B cell (primary cell): ENCODE results near the gene CCM2. TPM values are rescaled to one million over a fixed set of nuclear protein-coding genes. Genes with fewer than 3 reads are reported as not detected.

Experiments used
- ATAC-seq: fragments of 200-7000 bp; cut with Tn5 transposase; one replicate; pipeline ENCODE4 v1.10.0; 2021; ENCODE audit warnings: low read depth, mild to moderate bottlenecking, moderate number of reproducible peaks, moderate library complexity
- CTCF ChIA-PET: fragments of 350-600 bp; sonication (Branson Sonifier 250); formaldehyde crosslinking; loops from one replicate; lab custom pipeline; 2021; ENCODE audit warnings: antibody characterized with exemption, inconsistent platforms; lab: Charles Lee
- POLR2A ChIA-PET: fragments of 350-600 bp; sonication (Branson Sonifier 250); formaldehyde crosslinking; loops from one replicate; lab custom pipeline; 2021; ENCODE audit warnings: antibody characterized with exemption; lab: Charles Lee
- DNase-seq: peaks from one replicate; pipeline ENCODE4 v3.0.0; 2013
- H2AFZ ChIP-seq: 2 replicates; pipeline ENCODE4 v1.6.1; 2012; ENCODE audit warnings: mild to moderate bottlenecking, low read depth, low read length; ENCODE audit not compliant: insufficient read depth, poor library complexity, severe bottlenecking
- H3K27ac ChIP-seq, 2 donors: 1 replicate in 1 of 2; 2 replicates in 1 of 2; pipeline ENCODE4 v1.5.1; 2012 to 2013; ENCODE audit warnings: low read length in 2 of 2, mild to moderate bottlenecking in 2 of 2, moderate library complexity in 1 of 2
- H3K27me3 ChIP-seq, 4 experiments: fragments of 200-600 bp in 1 of 4; sonication (generic) in 1 of 4; replicated peaks in 1 of 4; 1 replicate in 2 of 4; 2 replicates in 2 of 4; pipeline versions ENCODE4 v1.6.1 to v1.7.0; 2013 to 2016; ENCODE audit warnings: low read length in 3 of 4, mild to moderate bottlenecking in 2 of 4, mixed read lengths in 1 of 4, moderate library complexity in 1 of 4; ENCODE audit not compliant: insufficient read depth in 4 of 4, control insufficient read depth in 3 of 4; ENCODE audit errors: control extremely low read depth in 1 of 4
- H3K36me3 ChIP-seq, 2 experiments: replicated peaks in 1 of 2; 1 replicate in 1 of 2; 2 replicates in 1 of 2; pipeline versions ENCODE4 v1.6.1 to v1.7.1; 2013; ENCODE audit warnings: low read length in 1 of 2; ENCODE audit not compliant: insufficient read depth in 2 of 2, control insufficient read depth in 1 of 2; ENCODE audit errors: control extremely low read depth in 1 of 2, extremely low read depth in 1 of 2
- H3K4me1 ChIP-seq, 2 donors: fragments of 200-600 bp in 1 of 2; sonication (generic) in 1 of 2; 1 replicate in 1 of 2; 2 replicates in 1 of 2; pipeline versions ENCODE4 v1.5.1 to v1.6.1; 2013 to 2017; ENCODE audit warnings: low read length in 2 of 2; ENCODE audit not compliant: control insufficient read depth in 2 of 2, insufficient read depth in 2 of 2
- H3K4me2 ChIP-seq: replicated peaks from 2 replicates; pipeline ENCODE3; 2012; ENCODE audit warnings: mild to moderate bottlenecking, low read depth, low read length; ENCODE audit not compliant: poor library complexity, severe bottlenecking
- H3K4me3 ChIP-seq, 5 experiments: fragments of 200-600 bp in 1 of 5; sonication (generic) in 1 of 5; 1 replicate in 3 of 5; 2 replicates in 2 of 5; pipeline versions ENCODE4 v1.5.1 to v1.7.0; 2011 to 2016; ENCODE audit warnings: low read length in 4 of 5, mild to moderate bottlenecking in 4 of 5, low read depth in 2 of 5, control low read depth in 1 of 5, moderate library complexity in 1 of 5; ENCODE audit not compliant: insufficient read depth in 1 of 5; ENCODE audit errors: control extremely low read depth in 1 of 5, extremely low read depth in 1 of 5
- H3K79me2 ChIP-seq: fragments of 200-600 bp; sonication (generic); one replicate; pipeline ENCODE4 v1.6.0; 2016; ENCODE audit warnings: low read length; ENCODE audit not compliant: control insufficient read depth, insufficient read depth
- H3K9ac ChIP-seq: fragments of 200-600 bp; sonication (generic); 2 replicates; pipeline ENCODE4 v1.6.1; 2017; ENCODE audit warnings: mild to moderate bottlenecking, low read length, moderate library complexity
- H3K9me3 ChIP-seq, 3 donors: one replicate each; pipeline versions ENCODE4 v1.6.1 to v1.7.1; 2013; ENCODE audit warnings: low read length in 2 of 3; ENCODE audit not compliant: control insufficient read depth in 2 of 3, insufficient read depth in 1 of 3; ENCODE audit errors: control extremely low read depth in 1 of 3
- H4K20me1 ChIP-seq: 2 replicates; pipeline ENCODE4 v1.6.0; 2012; ENCODE audit warnings: mild to moderate bottlenecking, low read length; ENCODE audit not compliant: insufficient read depth, control insufficient read depth, poor library complexity, severe bottlenecking
- H3K27ac Mint-ChIP-seq: one replicate; pipeline ENCODE4 v1.8.0; 2021; ENCODE audit warnings: mixed read lengths
- H3K27me3 Mint-ChIP-seq: one replicate; pipeline ENCODE4 v1.8.0; 2021; ENCODE audit warnings: mixed read lengths
- H3K4me1 Mint-ChIP-seq: one replicate; pipeline ENCODE4 v1.8.0; 2021; ENCODE audit warnings: mixed read lengths
- H3K4me3 Mint-ChIP-seq: one replicate; pipeline ENCODE4 v1.8.0; 2021; ENCODE audit warnings: mixed read lengths
- H3K9me3 Mint-ChIP-seq: one replicate; pipeline ENCODE4 v1.8.0; 2022; ENCODE audit warnings: mixed read lengths; ENCODE audit not compliant: insufficient read depth
- CTCF ChIP-seq: fragments of 200-600 bp; IDR thresholded peaks from one replicate; pipeline ENCODE4 v1.8.0; 2022; ENCODE audit warnings: antibody characterized with exemption, mild to moderate bottlenecking
- EZH2 ChIP-seq: IDR thresholded peaks from 2 replicates; pipeline ENCODE4 v1.6.1; 2012; ENCODE audit warnings: borderline replicate concordance, low read depth, mild to moderate bottlenecking, moderate library complexity, low read length; ENCODE audit not compliant: insufficient read depth, poor library complexity, severe bottlenecking
- WGBS: methylation state at CpG from one replicate; pipeline ENCODE4 v1.1.5; 2013; ENCODE audit warnings: missing lambda C conversion rate; ENCODE audit not compliant: insufficient coverage; 5-methylcytosine and 5-hydroxymethylcytosine counted together
- intact Hi-C: fragments of 100-400 bp; cut with micrococcal nuclease; formaldehyde crosslinking; loops from one replicate; pipeline ENCODE4 v1.10.0; 2022
- polyA plus RNA-seq: library from polyadenylated mRNA; depleted of rRNA; stranded (reverse); fragments of >200 nt; gene quantifications from 2 replicates; pipeline ENCODE4 v1.2.3, GENCODE V29; 2012
- total RNA-seq, 2 donors: library from RNA; stranded (reverse); fragments of 120-200 nt in 1 of 2; gene quantifications; 1 replicate in 1 of 2; 2 replicates in 1 of 2; pipeline versions ENCODE4 v1.2.3 to v1.2.4, GENCODE V29; 2013 to 2022

The CCM2 gene
- total and polyA plus RNA-seq, 2 donors (not counting 1 experiment from before 2014, with no cell fraction given) = 150 to 201 TPM

GRCh38 chr7:45061806-45062425, 61.9 kb downstream of the CCM2 start:
- no peaks in the 10 kb centered on the region for H3K27me3 Mint-ChIP-seq
- intact Hi-C loops = loop anchor here (5.0 to 10.0 kb wide), 2 partner anchors 35 to 57 kb away; partner anchors contain the start of gene CCM2
- Histone ChIP-seq H3K4me2 (no peak overlapping the region), H3K27me3 (no peaks in the 10 kb centered on the region), H3K4me1 (peaks cover 11 to 14% of the 10 kb centered on the region in 2 donors), H3K9ac (no peak overlapping the region), H3K36me3 (peaks cover 0 to 63% of the 10 kb centered on the region in 2 experiments), H3K27ac (peak overlapping the region in 1 of 2 donors; percentile 27), H3K4me3 (no peak overlapping the region), H3K79me2 (peaks cover 100% of the 10 kb centered on the region), H3K9me3 (no peaks in the 10 kb centered on the region), H4K20me1 (peaks cover 99% of the 10 kb centered on the region), H2AFZ (no peak overlapping the region)
- POLR2A ChIA-PET = interaction anchor here (0.8 kb wide), 1 partner anchor 34 kb away, joined by 4 read pairs; no protein-coding TSS in a partner anchor
- DNase-seq = no peak
- peak overlapping the region; percentile 74 for H3K27ac Mint-ChIP-seq
- H3K9me3 Mint-ChIP-seq = no peaks in the 10 kb centered on the region
- CTCF ChIA-PET = interaction anchor here (0.7 to 0.9 kb wide), 2 partner anchors 10 to 11 kb away, joined by 3 to 5 read pairs; no protein-coding TSS in a partner anchor
- H3K4me3 Mint-ChIP-seq = no peak overlapping the region
- H3K4me1 Mint-ChIP-seq = peaks cover 59% of the 10 kb centered on the region
- ATAC-seq = no peak
- no peak for TF ChIP-seq CTCF
- no peak for TF ChIP-seq EZH2
- no CpG with 5 or more reads among the region's 1 CpG for WGBS
